ENCODE measurements around the gene C2orf49. TPM values are rescaled to one million over a fixed set of nuclear protein-coding genes. Genes with fewer than 3 reads are reported as not detected.

Gene C2orf49
- total and polyA plus RNA-seq, 2 donors (not counting 1 experiment from before 2014, with no cell fraction given), result 7.5 to 29.3 TPM

DNA sequence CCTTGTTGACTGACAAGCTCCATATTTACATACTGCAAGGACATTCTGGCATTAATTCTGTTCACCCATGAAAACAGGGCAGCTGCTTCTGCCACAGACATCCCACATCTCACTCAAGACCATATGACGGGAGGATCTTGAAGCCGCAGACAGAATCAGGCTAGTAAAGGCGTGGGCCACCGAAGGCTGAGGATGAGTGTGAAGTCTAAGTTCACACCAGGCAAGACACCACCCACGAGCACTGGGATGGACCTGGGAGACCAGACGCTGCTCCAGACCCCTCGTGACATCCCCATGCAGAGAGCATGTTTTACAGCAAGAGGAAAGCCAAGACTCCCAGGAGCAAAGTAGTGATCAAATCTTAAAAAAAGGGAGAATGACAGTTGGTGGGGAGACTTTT, 58.4 kb downstream of the C2orf49 start:
- no peaks in the 10 kb centered on the region for H4K20me1 ChIP-seq (ENCODE audit: control insufficient read depth, insufficient read depth, low read length, poor library complexity, severe bottlenecking)
- Mint-ChIP-seq H3K4me3 (no peak overlapping the region), H3K4me1 (peaks cover 8% of the 10 kb centered on the region), H3K27ac (no peak overlapping the region), H3K27me3 (peaks cover 53% of the 10 kb centered on the region), H3K9me3 (ENCODE audit: insufficient read depth) (no peaks in the 10 kb centered on the region)
- no peak overlapping the region for H2AFZ ChIP-seq (ENCODE audit: insufficient read depth, low read depth, low read length, poor library complexity, severe bottlenecking)
- 100% methylated on average over 4 of the region's 7 CpGs for WGBS (ENCODE audit: insufficient coverage)
- no peak for DNase-seq
- H3K9me3 ChIP-seq (ENCODE audit: control extremely low read depth in 1 of 3, control insufficient read depth in 2 of 3, insufficient read depth in 1 of 3, low read length in 2 of 3), result peaks cover 0 to 9% (median 0%) of the 10 kb centered on the region in 3 donors
- H3K36me3 ChIP-seq (replicated peaks in 1 of 2; ENCODE audit: control extremely low read depth in 1 of 2, control insufficient read depth in 1 of 2, extremely low read depth in 1 of 2, insufficient read depth in 2 of 2, low read length in 1 of 2), result no peaks in the 10 kb centered on the region
- POLR2A ChIA-PET, result no interaction called here
- H3K9ac ChIP-seq (ENCODE audit: low read length), result no peak overlapping the region
- H3K4me1 ChIP-seq (ENCODE audit: control insufficient read depth in 2 of 2, insufficient read depth in 2 of 2, low read length in 2 of 2), result peaks cover 10 to 14% of the 10 kb centered on the region in 2 donors
- CTCF ChIA-PET, result no interaction called here
- H3K4me2 ChIP-seq (replicated peaks; ENCODE audit: low read depth, low read length, poor library complexity, severe bottlenecking), result no peak overlapping the region
- peaks cover 0 to 42% (median 18%) of the 10 kb centered on the region in 4 experiments for H3K27me3 ChIP-seq (replicated peaks in 1 of 4; ENCODE audit: control extremely low read depth in 1 of 4, control insufficient read depth in 3 of 4, insufficient read depth in 4 of 4, low read length in 3 of 4)
- H3K4me3 ChIP-seq (ENCODE audit: control extremely low read depth in 1 of 5, extremely low read depth in 1 of 5, insufficient read depth in 1 of 5, low read depth in 2 of 5, low read length in 4 of 5), result no peak overlapping the region
- intact Hi-C loops (cut with micrococcal nuclease), result no loop called here
- no peak overlapping the region for H3K27ac ChIP-seq (ENCODE audit: low read length in 2 of 2)
- no peak for ATAC-seq (ENCODE audit: low read depth)
- no peak for TF ChIP-seq EZH2 (IDR thresholded peaks at IDR 0.05; ENCODE audit: borderline replicate concordance, insufficient read depth, low read depth, low read length, poor library complexity, severe bottlenecking)
- TF ChIP-seq, protein P1, sequence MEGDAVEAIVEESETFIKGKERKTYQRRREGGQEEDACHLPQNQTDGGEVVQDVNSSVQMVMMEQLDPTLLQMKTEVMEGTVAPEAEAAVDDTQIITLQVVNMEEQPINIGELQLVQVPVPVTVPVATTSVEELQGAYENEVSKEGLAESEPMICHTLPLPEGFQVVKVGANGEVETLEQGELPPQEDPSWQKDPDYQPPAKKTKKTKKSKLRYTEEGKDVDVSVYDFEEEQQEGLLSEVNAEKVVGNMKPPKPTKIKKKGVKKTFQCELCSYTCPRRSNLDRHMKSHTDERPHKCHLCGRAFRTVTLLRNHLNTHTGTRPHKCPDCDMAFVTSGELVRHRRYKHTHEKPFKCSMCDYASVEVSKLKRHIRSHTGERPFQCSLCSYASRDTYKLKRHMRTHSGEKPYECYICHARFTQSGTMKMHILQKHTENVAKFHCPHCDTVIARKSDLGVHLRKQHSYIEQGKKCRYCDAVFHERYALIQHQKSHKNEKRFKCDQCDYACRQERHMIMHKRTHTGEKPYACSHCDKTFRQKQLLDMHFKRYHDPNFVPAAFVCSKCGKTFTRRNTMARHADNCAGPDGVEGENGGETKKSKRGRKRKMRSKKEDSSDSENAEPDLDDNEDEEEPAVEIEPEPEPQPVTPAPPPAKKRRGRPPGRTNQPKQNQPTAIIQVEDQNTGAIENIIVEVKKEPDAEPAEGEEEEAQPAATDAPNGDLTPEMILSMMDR (IDR thresholded peaks at IDR 0.05), result no peak
- no peaks in the 10 kb centered on the region for H3K79me2 ChIP-seq (ENCODE audit: control insufficient read depth, insufficient read depth, low read length)

DNA sequence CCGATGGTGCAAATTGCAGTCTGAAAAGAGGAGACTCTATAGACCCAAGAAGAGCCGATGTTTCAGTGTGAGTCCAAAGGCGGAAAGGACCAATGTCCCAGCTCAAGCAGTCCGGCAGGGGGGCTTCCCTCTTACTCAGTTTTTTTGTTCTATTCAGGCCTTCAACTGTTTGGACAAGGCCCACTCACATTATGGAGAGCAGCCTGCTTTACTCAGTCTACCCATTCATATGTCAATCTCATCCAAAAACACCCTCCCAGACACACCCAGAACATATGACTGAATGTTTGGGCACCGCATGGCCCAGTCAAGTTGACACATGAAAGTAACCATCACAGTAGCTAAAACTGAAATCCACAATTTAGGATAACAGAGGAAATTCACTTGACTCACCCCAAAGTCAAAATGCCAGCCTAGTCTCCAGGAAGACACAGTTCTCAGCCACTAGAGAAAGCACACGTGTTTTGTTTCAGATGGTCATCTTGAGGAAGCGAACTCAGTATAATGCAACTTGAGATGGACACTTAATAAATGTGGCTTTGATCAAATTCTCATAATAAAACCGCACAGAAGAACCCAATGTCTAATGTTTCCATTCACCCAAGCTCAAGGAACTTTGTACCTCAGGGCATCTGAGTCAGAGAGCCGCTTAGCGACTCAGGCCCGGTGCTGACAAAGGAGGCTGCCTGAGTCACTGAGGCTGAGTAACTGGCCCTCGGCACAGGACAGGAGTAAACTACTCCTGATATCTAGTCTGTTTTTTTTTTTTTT, 59.1 kb downstream of the C2orf49 start:
- Mint-ChIP-seq H3K9me3 (ENCODE audit: insufficient read depth) (no peaks in the 10 kb centered on the region), H3K4me1 (peaks cover 8% of the 10 kb centered on the region), H3K4me3 (no peak overlapping the region), H3K27ac (no peak overlapping the region), H3K27me3 (peaks cover 54% of the 10 kb centered on the region)
- DNase-seq (no peak), ATAC-seq (ENCODE audit: low read depth) (no peak)
- Histone ChIP-seq H4K20me1 (ENCODE audit: control insufficient read depth, insufficient read depth, low read length, poor library complexity, severe bottlenecking) (no peaks in the 10 kb centered on the region), H3K4me3 (ENCODE audit: control extremely low read depth in 1 of 5, extremely low read depth in 1 of 5, insufficient read depth in 1 of 5, low read depth in 2 of 5, low read length in 4 of 5) (no peak overlapping the region), H2AFZ (ENCODE audit: insufficient read depth, low read depth, low read length, poor library complexity, severe bottlenecking) (no peak overlapping the region), H3K27me3 (replicated peaks in 1 of 4; ENCODE audit: control extremely low read depth in 1 of 4, control insufficient read depth in 3 of 4, insufficient read depth in 4 of 4, low read length in 3 of 4) (peaks cover 0 to 42% (median 18%) of the 10 kb centered on the region in 4 experiments), H3K36me3 (replicated peaks in 1 of 2; ENCODE audit: control extremely low read depth in 1 of 2, control insufficient read depth in 1 of 2, extremely low read depth in 1 of 2, insufficient read depth in 2 of 2, low read length in 1 of 2) (no peaks in the 10 kb centered on the region), H3K4me2 (replicated peaks; ENCODE audit: low read depth, low read length, poor library complexity, severe bottlenecking) (no peak overlapping the region), H3K27ac (ENCODE audit: low read length in 2 of 2) (no peak overlapping the region), H3K9me3 (ENCODE audit: control extremely low read depth in 1 of 3, control insufficient read depth in 2 of 3, insufficient read depth in 1 of 3, low read length in 2 of 3) (peaks cover 0 to 9% (median 0%) of the 10 kb centered on the region in 3 donors), H3K9ac (ENCODE audit: low read length) (no peak overlapping the region), H3K79me2 (ENCODE audit: control insufficient read depth, insufficient read depth, low read length) (no peaks in the 10 kb centered on the region), H3K4me1 (ENCODE audit: control insufficient read depth in 2 of 2, insufficient read depth in 2 of 2, low read length in 2 of 2) (peaks cover 10 to 14% of the 10 kb centered on the region in 2 donors)
- WGBS (ENCODE audit: insufficient coverage), result 96% methylated on average over 7 of the region's 12 CpGs
- ChIA-PET CTCF (no interaction called here), POLR2A (no interaction called here)
- TF ChIP-seq, protein P1 (IDR thresholded peaks at IDR 0.05), result no peak
- no peak for TF ChIP-seq EZH2 (IDR thresholded peaks at IDR 0.05; ENCODE audit: borderline replicate concordance, insufficient read depth, low read depth, low read length, poor library complexity, severe bottlenecking)
- intact Hi-C loops (cut with micrococcal nuclease), result no loop called here

Data from B cell (primary cell).